GM19193 (cell line): Measurements from ENCODE around the gene PFKL.

Source experiments
- POLR2A ChIP-seq: IDR thresholded peaks from 4 replicates; pipeline ENCODE4 v1.6.1; 2011; ENCODE audit not compliant: insufficient read depth, insufficient read length; ENCODE audit errors: extremely low read depth

The PFKL gene

GRCh38 chr21:44288251-44289110 is 11.4 kb upstream of the PFKL start:
- TF ChIP-seq POLR2A = no peak

GRCh38 chr21:44289381-44290010 is 10.4 kb upstream of the PFKL start:
- TF ChIP-seq POLR2A = no peak

- no peak for TF ChIP-seq POLR2A
These were observed 9.4 kb upstream of the PFKL start for GRCh38 chr21:44290327-44291077.

GRCh38 chr21:44291078-44291935 is 8.5 kb upstream of the PFKL start:
- no peak for TF ChIP-seq POLR2A

- no peak for TF ChIP-seq POLR2A
These were observed 7.7 kb upstream of the PFKL start for GRCh38 chr21:44291936-44292811.

- no peak for TF ChIP-seq POLR2A
These were observed 7.0 kb upstream of the PFKL start for GRCh38 chr21:44292812-44293195.

GRCh38 chr21:44293551-44294231 is 6.2 kb upstream of the PFKL start:
- TF ChIP-seq POLR2A = no peak

GRCh38 chr21:44294391-44295162 is 5.3 kb upstream of the PFKL start:
- TF ChIP-seq POLR2A = no peak

- TF ChIP-seq POLR2A = no peak
These were observed 4.7 kb upstream of the PFKL start for GRCh38 chr21:44295163-44295573.

GRCh38 chr21:44295646-44296045 is 4.2 kb upstream of the PFKL start:
- no peak for TF ChIP-seq POLR2A

GRCh38 chr21:44296103-44296519 is 3.7 kb upstream of the PFKL start:
- no peak for TF ChIP-seq POLR2A

- TF ChIP-seq POLR2A = no peak
These were observed 2.9 kb upstream of the PFKL start for GRCh38 chr21:44296916-44297315.
